ENCODE measurements around the gene IFRD2. TPM values are rescaled to one million over a fixed set of nuclear protein-coding genes. Genes with fewer than 3 reads are reported as not detected.

The IFRD2 gene
- polyA plus RNA-seq, 1 of the 3 experiments (the other 2 are of a cell fraction) = 73.2 TPM

DNA sequence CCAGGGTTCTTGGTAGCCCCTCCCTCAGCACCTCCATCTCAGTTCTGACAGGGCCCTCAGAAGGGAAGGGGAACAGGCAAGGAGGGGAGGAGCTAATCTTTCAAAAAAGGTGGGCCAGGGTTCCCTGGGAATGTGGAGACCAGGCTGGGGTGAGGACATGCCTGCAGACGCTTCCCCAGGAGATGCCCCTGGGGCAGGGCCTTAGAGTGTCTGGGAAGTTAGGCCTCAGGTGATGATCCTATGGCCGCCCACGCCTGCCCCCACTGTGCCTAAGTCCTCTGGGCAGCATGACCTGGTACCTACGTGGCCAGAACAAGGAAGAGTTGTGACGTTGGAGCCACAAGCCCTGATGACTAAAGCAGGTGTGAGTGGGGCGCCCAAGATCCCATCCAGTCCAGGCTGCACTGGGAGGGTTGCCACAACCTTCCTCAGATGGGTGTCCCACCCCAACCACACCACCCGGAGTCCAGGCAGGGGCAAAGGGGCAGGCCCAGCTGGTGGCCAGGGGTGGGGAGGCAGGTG is 27.2 kb downstream of the IFRD2 start:
- Histone ChIP-seq H4K20me1 (ENCODE audit: insufficient read depth) (no peaks in the 10 kb centered on the region), H2AFZ (ENCODE audit: low read depth) (no peak overlapping the region), H3K27ac (ENCODE audit: low read depth in 2 of 2, low read length in 1 of 2) (peak overlapping the region; percentile 71 to 83), H3K9me3 (no peaks in the 10 kb centered on the region), H3K4me1 (ENCODE audit: control insufficient read depth in 1 of 2, insufficient read depth in 2 of 2, low read depth in 1 of 2, low read length in 1 of 2) (peaks cover 33 to 40% of the 10 kb centered on the region in 2 experiments; a peak in 3 of 4 replicates), H3K27me3 (ENCODE audit: insufficient read depth) (no peaks in the 10 kb centered on the region), H3K79me2 (ENCODE audit: insufficient read depth) (peaks cover 12% of the 10 kb centered on the region), H3K4me2 (peak overlapping the region; percentile 78; the same call in 1 of the 2 replicates), H3K4me3 (ENCODE audit: low read depth in 2 of 2, low read length in 1 of 2) (no peak overlapping the region), H3F3A (replicated peaks; ENCODE audit: insufficient read depth) (peaks cover 26% of the 10 kb centered on the region), H3K36me3 (replicated peaks in 1 of 2; ENCODE audit: control insufficient read depth in 1 of 2, insufficient read depth in 2 of 2, low read length in 1 of 2) (no peaks in the 10 kb centered on the region), H3K9ac (peak overlapping the region; percentile 41; the same call in 1 of the 2 replicates), H3K9me2 (no peaks in the 10 kb centered on the region)
- TF ChIP-seq NFIC (IDR thresholded peaks at IDR 0.05; ENCODE audit: borderline replicate concordance) = no peak
- no peak for TF ChIP-seq REST (IDR thresholded peaks at IDR 0.05; ENCODE audit: low read depth, low read length)
- TF ChIP-seq POLR2AphosphoS5 (IDR thresholded peaks at IDR 0.05; ENCODE audit: low read depth, low read length) = peak; percentile 20; the same call in 1 of the 2 replicates
- POLR2A ChIA-PET = interaction anchor here (1.0 kb wide), 1 partner anchor 347 kb away, joined by 3 read pairs; the partner anchor contains the start of gene CISH
- WGBS (ENCODE audit: low lambda C conversion rate) = 80% methylated on average over 3 of the region's 7 CpGs
- CTCF ChIA-PET = interaction anchor here (0.9 to 6.6 kb wide), 9 partner anchors 8 to 142 kb away, joined by 3 to 49 read pairs (median 5); partner anchors contain the start of gene GNAT1
- no peak for DNase-seq

- WGBS (ENCODE audit: low lambda C conversion rate) = 10% methylated on average over 3 of the region's 7 CpGs
- H3K9me2 ChIP-seq = no peaks in the 10 kb centered on the region
- H3K79me2 ChIP-seq (ENCODE audit: insufficient read depth) = peaks cover 12% of the 10 kb centered on the region
- no peak overlapping the region for H3K4me3 ChIP-seq (ENCODE audit: low read depth in 2 of 2, low read length in 1 of 2)
- peaks cover 30% of the 10 kb centered on the region for H3F3A ChIP-seq (replicated peaks; ENCODE audit: insufficient read depth)
- H3K27me3 ChIP-seq (ENCODE audit: insufficient read depth) = no peaks in the 10 kb centered on the region
- H3K27ac ChIP-seq (ENCODE audit: low read depth in 2 of 2, low read length in 1 of 2) = peak overlapping the region; percentile 71 to 83
- DNase-seq = peak; percentile 83
- H3K4me2 ChIP-seq = peak overlapping the region; percentile 78
- ChIA-PET POLR2A (interaction anchor here (0.6 to 1.0 kb wide), 4 partner anchors 25 to 347 kb away, joined by 3 to 4 read pairs (median 3); partner anchors contain the start of gene CISH), CTCF (interaction anchor here (0.7 to 6.6 kb wide), 15 partner anchors 8 to 142 kb away, joined by 3 to 49 read pairs (median 3); partner anchors contain the start of genes GNAT1 and HYAL2)
- H3K9me3 ChIP-seq = no peaks in the 10 kb centered on the region
- peaks cover 0 to under 1% of the 10 kb centered on the region in 2 experiments for H3K36me3 ChIP-seq (replicated peaks in 1 of 2; ENCODE audit: control insufficient read depth in 1 of 2, insufficient read depth in 2 of 2, low read length in 1 of 2)
- H3K9ac ChIP-seq = peak overlapping the region; percentile 58; the same call in 1 of the 2 replicates
- H3K4me1 ChIP-seq (ENCODE audit: control insufficient read depth in 1 of 2, insufficient read depth in 2 of 2, low read depth in 1 of 2, low read length in 1 of 2) = peaks cover 30 to 40% of the 10 kb centered on the region in 2 experiments; a peak in 3 of 4 replicates
- H4K20me1 ChIP-seq (ENCODE audit: insufficient read depth) = no peaks in the 10 kb centered on the region
- H2AFZ ChIP-seq (ENCODE audit: low read depth) = no peak overlapping the region
- no peak for TF ChIP-seq RCOR1 (IDR thresholded peaks at IDR 0.05; ENCODE audit: low read length)
- no peak for TF ChIP-seq GABPA (IDR thresholded peaks at IDR 0.05; ENCODE audit: low read depth)
- TF ChIP-seq FOXJ3 (CRISPR knock-in tag; IDR thresholded peaks at IDR 0.05) = no peak
- no peak for TF ChIP-seq ELF1 (IDR thresholded peaks at IDR 0.05)
- peak; percentile 51 for TF ChIP-seq POLR2AphosphoS5 (IDR thresholded peaks at IDR 0.05; ENCODE audit: low read depth, low read length)
- TF ChIP-seq NRF1 (IDR thresholded peaks at IDR 0.05; ENCODE audit: low read depth, low read length) = no peak
- TF ChIP-seq YY1 (IDR thresholded peaks at IDR 0.05; ENCODE audit: low read depth) = no peak; the same call in 1 of the 2 replicates
- TF ChIP-seq MXI1 (IDR thresholded peaks at IDR 0.05; ENCODE audit: low read depth, low read length) = no peak
- no peak for TF ChIP-seq CHD2 (IDR thresholded peaks at IDR 0.05; ENCODE audit: low read length, partially characterized antibody)
- no peak for TF ChIP-seq RFX5 (IDR thresholded peaks at IDR 0.05; ENCODE audit: low read length)
- TF ChIP-seq, protein P1, sequence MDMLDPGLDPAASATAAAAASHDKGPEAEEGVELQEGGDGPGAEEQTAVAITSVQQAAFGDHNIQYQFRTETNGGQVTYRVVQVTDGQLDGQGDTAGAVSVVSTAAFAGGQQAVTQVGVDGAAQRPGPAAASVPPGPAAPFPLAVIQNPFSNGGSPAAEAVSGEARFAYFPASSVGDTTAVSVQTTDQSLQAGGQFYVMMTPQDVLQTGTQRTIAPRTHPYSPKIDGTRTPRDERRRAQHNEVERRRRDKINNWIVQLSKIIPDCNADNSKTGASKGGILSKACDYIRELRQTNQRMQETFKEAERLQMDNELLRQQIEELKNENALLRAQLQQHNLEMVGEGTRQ (IDR thresholded peaks at IDR 0.05; ENCODE audit: borderline replicate concordance, low read depth, low read length) = no peak
- TF ChIP-seq RXRA (IDR thresholded peaks at IDR 0.05; ENCODE audit: borderline replicate concordance, low read depth) = no peak; the same call in 1 of the 2 replicates
- TF ChIP-seq SMC3 (IDR thresholded peaks at IDR 0.05; ENCODE audit: low read depth, low read length) = no peak
- TF ChIP-seq, protein P2, sequence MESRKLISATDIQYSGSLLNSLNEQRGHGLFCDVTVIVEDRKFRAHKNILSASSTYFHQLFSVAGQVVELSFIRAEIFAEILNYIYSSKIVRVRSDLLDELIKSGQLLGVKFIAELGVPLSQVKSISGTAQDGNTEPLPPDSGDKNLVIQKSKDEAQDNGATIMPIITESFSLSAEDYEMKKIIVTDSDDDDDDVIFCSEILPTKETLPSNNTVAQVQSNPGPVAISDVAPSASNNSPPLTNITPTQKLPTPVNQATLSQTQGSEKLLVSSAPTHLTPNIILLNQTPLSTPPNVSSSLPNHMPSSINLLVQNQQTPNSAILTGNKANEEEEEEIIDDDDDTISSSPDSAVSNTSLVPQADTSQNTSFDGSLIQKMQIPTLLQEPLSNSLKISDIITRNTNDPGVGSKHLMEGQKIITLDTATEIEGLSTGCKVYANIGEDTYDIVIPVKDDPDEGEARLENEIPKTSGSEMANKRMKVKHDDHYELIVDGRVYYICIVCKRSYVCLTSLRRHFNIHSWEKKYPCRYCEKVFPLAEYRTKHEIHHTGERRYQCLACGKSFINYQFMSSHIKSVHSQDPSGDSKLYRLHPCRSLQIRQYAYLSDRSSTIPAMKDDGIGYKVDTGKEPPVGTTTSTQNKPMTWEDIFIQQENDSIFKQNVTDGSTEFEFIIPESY (IDR thresholded peaks at IDR 0.05; ENCODE audit: borderline replicate concordance, low read depth) = peak; percentile 47; the same call in 1 of the 2 replicates
- peak; percentile 9 to 74; a peak in 1 of 4 replicates for TF ChIP-seq EP300 (IDR thresholded peaks at IDR 0.05; ENCODE audit: borderline replicate concordance in 1 of 2, low read depth in 1 of 2, low read length in 1 of 2)
- TF ChIP-seq, protein P3, sequence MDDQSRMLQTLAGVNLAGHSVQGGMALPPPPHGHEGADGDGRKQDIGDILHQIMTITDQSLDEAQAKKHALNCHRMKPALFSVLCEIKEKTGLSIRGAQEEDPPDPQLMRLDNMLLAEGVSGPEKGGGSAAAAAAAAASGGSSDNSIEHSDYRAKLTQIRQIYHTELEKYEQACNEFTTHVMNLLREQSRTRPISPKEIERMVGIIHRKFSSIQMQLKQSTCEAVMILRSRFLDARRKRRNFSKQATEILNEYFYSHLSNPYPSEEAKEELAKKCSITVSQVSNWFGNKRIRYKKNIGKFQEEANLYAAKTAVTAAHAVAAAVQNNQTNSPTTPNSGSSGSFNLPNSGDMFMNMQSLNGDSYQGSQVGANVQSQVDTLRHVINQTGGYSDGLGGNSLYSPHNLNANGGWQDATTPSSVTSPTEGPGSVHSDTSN (IDR thresholded peaks at IDR 0.05) = peak; percentile 44
Measured at GRCh38 chr3:50264383-50264963, 27.8 kb downstream of the IFRD2 start.

Measured in SK-N-SH (cell line).